HG03064 (cell line): ENCODE data around the gene SPRED2.

Experiments used
- ATAC-seq: cut with Tn5 transposase; IDR thresholded peaks from one replicate; pipeline ENCODE4 v1.9.1; 2021; ENCODE audit warnings: low read depth; ENCODE audit not compliant: unreplicated experiment

The SPRED2 gene

GRCh38 chr2:65261676-65262075 lies 170.7 kb downstream of the SPRED2 start:
- no peak for ATAC-seq
